CD4-positive, alpha-beta T cell treated with Interleukin-6 at 100 ng/mL for 8 hours (primary cell): ENCODE measurements around the gene PIK3AP1.
"Not testable (repeated sequence)": the region's sequence is repeated elsewhere in the genome, so short reads cannot be mapped to it uniquely, and the experiment has no call there.

Experiments
- DNase-seq: peaks from one replicate; pipeline ENCODE4 v3.0.0-alpha.2; 2020; ENCODE audit warnings: mixed read lengths, low spot score

PIK3AP1 gene, protein sequence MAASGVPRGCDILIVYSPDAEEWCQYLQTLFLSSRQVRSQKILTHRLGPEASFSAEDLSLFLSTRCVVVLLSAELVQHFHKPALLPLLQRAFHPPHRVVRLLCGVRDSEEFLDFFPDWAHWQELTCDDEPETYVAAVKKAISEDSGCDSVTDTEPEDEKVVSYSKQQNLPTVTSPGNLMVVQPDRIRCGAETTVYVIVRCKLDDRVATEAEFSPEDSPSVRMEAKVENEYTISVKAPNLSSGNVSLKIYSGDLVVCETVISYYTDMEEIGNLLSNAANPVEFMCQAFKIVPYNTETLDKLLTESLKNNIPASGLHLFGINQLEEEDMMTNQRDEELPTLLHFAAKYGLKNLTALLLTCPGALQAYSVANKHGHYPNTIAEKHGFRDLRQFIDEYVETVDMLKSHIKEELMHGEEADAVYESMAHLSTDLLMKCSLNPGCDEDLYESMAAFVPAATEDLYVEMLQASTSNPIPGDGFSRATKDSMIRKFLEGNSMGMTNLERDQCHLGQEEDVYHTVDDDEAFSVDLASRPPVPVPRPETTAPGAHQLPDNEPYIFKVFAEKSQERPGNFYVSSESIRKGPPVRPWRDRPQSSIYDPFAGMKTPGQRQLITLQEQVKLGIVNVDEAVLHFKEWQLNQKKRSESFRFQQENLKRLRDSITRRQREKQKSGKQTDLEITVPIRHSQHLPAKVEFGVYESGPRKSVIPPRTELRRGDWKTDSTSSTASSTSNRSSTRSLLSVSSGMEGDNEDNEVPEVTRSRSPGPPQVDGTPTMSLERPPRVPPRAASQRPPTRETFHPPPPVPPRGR

DNA sequence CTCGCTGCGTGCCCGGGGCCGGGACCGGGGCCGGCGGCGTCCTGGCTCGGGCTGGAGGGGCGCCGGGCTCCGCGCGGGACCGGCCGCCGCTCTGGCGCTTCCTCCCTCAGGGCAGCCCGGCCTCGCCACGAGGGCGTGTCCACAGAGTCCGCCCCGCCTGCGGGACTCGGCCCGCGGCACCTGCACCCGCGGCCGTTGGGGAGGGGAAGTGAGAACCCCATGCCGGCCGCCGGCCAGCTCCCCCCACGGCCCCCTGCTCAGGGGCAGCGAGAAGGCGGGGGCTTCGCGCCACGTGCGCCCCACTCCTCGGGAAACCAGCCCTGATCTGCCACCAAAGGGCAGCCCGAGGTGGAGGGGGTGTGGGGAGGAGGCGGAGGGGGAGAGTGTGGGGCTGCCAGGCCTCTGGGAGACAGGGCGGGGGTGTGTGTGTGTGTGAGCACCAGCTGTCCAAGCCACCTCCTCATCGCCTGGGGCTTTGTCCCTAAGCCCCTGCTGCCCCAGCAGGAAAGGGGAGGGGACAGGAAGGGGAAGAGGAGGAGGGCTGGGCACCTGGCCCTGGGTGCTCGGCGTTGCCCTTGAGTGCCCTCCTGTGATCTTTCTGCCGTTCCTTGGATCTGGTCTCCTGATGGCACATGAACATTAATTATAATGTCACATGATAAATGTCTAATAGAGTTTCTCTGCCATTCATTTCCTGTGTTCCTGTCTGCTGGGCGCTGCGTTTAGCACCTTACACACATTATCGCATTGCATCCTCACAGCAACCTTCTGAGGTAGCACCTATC, at the start of gene PIK3AP1:
TSS of gene PIK3AP1 (minus strand) at position 93 of the 785 bp plus-strand sequence. CDS start 120 bp downstream, outside the sequence.
- DNase-seq: peak; percentile 19

DNA sequence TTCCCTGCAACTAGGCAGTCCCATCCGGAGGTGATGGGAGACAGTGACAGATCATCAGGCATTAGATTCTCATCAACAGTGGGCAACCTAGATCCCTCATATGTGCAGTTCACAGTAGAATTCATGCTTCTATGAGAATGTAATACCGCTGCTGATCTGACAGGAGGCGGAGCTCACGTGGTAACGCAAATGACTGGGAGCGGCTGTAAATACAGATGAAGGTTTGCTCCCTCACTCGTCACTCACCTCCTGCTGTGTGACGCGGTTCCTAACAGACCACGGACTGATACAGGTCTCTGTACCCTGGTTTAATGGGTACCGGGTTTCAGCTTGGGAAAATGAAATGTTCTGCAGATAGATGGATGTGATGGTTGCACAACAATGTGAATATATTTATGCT, 47.8 kb upstream of the PIK3AP1 start:
- no peak for DNase-seq

DNA sequence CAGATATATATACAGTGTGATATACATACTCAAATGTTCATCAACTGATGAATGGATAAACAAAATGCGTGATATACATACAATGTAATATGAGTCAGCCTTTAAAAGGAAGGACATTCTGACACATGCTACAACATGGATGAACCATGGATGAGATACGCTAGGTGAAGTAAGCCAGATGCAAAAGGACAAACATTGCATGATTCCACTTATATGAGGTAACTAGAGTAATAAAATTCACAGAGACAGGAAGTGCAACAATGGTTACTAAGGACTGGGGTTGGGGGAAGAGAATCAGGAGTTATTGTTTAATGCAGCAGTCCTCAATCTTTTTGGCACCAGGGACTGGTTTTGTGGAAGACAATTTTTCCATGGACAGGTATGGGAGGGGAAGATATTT, 47.3 kb upstream of the PIK3AP1 start:
- DNase-seq: no peak

- peak; percentile 65 for DNase-seq
Measured at GRCh38 chr10:96765406-96766240, 45.3 kb upstream of the PIK3AP1 start.

DNA sequence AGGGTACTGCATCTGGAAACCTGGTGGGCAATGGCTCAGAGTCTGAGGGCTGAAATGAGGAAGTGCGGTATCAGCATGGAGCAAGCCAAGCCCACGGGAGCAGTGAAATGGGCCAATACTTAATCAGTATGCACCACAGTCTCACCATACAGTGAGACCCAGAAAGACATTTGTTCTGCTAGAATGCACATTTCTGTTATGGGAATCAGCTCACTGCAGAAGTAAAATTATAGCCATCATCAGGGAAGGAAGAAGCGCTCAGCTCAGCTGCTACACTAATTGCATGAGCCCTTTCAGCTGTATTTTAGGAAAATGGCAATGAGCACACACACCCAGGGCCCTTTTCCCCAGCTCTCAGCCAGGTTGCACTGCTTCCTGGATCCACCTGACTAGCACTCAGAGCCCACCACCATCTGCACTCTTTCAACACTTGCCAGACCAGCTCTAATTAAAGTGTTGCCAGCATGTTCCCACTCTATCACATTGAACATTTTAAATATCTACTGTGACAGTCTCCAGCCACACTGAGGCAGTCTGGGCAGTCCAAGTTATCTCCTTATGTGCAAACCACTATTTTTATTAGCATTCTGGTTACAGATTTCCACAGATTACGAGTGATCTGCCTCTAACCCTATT, 44.2 kb upstream of the PIK3AP1 start:
- no peak for DNase-seq

DNA sequence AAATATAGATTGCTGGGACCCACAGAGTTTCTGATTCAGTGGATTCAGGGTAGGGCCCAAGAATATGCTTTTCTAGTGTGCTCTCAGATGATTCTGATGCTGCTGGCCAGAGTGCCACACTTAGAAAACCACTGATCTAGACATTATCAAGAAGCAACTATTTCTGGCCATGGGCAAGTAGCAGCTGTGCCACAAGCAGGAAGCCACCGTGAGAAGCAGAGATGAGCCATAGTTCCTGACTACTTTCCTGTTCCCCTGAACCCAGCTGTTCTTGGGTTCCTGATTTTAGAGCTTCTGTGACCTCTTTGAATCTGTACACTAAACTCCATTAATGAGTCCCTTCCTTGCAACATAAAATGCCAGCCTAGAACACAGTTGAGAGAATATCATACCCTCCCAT, 38.1 kb upstream of the PIK3AP1 start:
- DNase-seq: no peak

DNA sequence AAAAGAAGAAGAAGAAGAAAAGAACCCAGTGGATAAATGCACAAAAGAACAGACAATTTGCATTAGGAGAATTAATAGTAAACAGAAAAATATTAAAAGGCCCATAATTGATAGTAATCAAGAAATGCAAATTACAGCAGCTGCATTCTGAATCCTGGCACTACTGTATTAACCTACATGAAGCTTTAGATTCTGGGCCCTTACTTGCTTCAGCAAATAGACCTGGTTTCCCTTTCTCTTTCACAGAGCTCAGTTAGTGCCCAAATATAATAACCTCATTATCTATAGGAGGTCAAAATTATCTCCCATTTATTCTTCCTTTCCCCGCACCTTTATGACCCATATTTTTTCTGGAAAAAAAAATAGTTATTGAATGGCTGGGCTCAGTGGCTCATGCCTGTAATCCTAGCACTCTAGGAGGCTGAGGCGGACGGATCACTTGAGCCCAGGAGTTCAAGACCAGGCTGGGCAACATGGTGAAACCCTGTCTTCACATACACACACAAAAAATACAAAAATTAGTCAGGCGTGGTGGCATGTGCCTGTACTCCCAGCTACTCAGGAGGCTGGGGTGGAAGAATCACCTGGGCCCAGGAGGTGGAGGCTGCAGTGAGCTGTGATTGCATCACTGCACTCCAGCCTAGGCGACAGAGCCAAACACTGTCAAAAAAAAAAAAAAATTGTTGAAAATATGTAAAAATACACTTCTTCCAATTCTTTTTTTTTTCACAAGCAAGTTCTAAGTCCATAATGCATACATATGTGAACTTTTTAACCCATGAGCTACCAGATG, 36.0 kb upstream of the PIK3AP1 start:
- DNase-seq: no peak

DNA sequence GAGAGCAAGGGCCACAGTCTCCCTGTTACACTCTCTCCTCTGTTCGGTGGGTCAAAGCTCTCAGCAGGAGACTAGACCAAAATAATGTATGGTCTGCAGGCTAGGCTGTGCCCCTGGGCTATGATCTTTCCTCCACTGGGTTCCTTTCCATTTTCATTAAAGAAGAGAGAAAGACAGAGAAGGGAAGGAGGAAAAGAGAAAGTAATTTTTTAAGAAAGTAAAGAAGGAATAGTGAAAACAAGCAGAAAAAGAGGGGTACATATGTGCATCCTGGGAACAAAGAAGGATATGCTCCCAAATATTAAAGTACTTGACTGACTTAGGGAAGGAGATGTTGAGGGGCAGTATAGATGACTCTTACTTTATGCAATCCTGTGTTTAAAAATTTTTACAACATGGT, 33.6 kb upstream of the PIK3AP1 start:
- no peak for DNase-seq

- no peak for DNase-seq
Measured at GRCh38 chr10:96752375-96752774, 32.1 kb upstream of the PIK3AP1 start.

GRCh38 chr10:96750316-96750715, 30.0 kb upstream of the PIK3AP1 start:
- not testable (repeated sequence) for DNase-seq

DNA sequence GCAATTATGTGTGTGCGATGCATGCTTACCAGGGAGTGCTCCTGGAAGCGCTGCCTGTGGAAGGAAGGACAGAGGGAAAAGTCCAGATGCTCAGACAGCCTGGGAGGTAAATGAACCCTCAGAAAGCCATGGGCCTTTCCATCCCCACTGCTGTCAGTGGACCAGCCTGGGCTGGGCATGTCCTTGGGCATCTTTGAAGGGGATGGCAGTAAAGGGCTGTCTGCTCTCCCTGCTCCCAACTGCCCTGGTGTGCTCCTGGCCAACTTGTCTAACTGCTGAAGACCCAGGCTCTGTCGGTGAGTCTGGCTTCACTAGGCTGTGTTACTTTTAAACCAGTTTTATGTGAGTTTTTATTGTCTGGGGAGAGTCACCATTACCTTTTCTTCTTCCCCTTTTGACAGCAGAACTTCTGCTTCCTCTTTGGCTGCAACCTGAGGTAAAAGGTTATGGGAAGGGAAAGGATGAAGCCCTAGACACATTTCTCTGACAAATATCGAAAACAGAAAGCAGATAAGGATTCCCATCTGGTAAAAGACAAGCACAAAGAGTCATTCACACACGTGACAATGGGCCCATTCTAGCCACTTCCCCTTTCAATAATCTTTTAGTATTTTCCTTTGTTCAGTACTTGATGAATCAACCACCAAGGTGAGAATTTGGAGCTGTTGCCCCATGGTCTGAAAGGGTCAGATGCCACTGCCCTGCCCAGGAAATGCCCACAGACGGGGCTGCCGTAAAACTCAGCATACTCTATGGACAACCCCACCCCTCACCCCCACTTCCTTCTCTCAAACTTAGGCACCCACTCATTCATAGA, 27.6 kb upstream of the PIK3AP1 start:
- DNase-seq: no peak

DNA sequence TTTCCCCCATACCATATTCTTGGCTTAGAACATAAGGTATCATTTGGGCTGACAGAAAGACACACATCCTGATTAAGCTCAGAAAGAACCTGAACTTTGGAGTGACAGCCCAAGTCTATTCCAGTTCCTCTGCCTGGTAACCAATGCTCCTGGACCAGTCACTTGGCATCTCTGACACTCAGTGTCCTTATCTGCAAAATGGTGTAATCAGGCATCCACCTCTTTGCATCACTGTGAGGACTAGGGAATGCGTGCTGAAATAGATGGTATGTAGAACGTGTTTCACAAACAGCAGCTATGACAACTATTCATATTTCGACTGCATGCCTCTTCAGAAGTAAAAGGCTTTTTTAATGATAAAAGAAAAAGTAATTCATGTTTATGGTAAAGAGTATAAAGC, 26.2 kb upstream of the PIK3AP1 start:
- DNase-seq: no peak

- DNase-seq: no peak
Measured at GRCh38 chr10:96745950-96746349, 25.6 kb upstream of the PIK3AP1 start.

DNA sequence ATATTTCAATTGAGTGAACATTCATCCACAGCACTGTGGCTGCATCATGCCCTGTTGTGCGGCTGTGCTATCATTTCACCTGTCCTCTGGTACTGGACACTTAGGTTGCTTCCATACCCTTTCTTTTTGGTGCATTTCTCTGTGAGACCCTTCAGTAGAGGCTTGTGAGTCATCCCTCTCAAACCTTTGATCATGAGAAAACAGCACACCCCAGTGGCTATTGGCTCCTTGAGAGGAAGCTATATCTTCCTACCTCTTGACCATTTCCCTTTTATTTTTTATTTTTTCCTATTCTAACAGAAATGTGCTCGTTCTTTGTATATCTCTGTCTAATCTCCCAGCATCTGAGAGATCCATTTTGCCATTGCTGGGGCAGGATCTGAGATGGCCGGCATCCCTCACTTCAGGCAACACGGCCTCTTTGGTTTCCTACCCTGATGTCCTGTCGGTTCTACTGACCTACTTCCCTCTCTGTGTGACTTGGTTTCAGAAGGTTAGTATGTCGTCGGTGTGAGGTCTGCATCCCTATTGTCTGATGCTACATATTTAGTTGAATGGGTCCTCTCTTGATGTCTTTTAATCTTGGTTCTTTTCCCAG, 23.8 kb upstream of the PIK3AP1 start:
- no peak for DNase-seq

DNA sequence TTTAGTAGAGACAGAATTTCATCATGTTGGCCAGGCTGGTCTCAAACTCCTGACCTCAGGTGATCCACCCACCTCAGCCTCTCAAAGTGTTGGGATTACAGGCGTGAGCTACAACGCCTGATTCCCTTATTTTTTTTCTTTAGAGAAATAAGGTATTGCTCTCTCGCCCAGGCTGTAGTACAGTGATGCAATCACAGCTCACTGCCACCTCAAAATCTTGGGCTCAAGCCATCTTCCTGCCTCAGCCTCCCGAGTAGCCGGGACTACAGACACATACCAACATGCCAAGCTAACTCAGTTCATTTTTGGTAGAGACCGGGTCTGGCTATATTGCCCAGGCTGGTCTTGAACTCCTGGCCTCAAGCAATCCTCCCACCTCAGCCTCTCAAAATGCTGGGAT, 21.2 kb upstream of the PIK3AP1 start:
- not testable (repeated sequence) for DNase-seq

GRCh38 chr10:96740579-96741281, 20.4 kb upstream of the PIK3AP1 start:
- DNase-seq: no peak

DNA sequence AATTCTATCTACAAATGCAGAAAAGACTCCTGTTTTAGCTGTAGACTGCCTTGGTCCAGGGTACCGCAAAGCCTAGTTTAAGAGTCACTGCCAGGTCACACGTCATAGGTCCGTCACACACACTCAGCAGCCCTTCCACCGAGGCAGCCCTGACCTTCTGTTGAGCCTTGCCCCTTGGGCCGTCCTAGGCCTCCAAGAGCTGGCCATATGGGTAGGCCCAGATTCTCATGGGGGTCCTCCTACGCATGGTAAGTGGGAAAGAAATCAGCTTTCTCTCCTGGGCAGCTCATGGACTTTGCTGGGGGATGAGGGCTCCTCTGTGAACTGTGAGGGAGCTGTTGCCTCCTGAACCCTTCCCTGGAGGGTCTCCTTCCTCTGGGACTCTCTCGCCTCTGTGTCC, 19.8 kb upstream of the PIK3AP1 start:
- no peak for DNase-seq

DNA sequence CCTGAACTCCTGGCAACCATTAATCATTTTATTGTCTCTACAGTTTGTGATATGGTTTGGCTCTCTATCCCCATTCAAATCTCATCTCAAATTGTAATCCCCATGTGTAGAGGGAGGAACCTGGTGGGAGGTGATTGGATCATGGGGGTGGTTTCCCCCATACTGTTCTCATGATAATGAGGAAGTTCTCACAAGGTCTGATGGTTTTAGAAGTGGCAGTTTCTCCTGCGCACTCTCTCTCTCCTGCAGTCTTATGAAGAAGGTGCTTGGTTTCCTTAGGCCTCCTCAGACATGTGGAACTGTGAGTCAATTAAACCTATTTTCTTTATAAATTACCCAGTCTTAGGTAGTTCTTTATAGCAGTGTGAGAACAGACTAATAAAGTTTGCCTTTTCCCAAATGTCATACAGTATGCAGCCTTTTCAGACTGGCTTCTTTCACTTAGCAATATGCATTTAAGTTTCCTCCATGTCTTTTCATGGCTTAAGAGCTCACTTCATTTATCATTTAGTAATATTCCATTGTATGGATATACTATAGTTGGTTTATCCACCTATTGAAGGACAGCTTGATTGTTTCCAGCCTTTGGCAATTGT, 17.1 kb upstream of the PIK3AP1 start:
- not testable (repeated sequence) for DNase-seq
